GM12874 (cell line): ENCODE data around the gene C5orf24.

Experiments used
- CTCF ChIP-seq: IDR thresholded peaks from 2 replicates; pipeline ENCODE4 v1.5.1; 2011; ENCODE audit warnings: low read depth, mild to moderate bottlenecking, control low read depth, low read length, moderate library complexity; ENCODE audit not compliant: insufficient read depth

Gene C5orf24

DNA sequence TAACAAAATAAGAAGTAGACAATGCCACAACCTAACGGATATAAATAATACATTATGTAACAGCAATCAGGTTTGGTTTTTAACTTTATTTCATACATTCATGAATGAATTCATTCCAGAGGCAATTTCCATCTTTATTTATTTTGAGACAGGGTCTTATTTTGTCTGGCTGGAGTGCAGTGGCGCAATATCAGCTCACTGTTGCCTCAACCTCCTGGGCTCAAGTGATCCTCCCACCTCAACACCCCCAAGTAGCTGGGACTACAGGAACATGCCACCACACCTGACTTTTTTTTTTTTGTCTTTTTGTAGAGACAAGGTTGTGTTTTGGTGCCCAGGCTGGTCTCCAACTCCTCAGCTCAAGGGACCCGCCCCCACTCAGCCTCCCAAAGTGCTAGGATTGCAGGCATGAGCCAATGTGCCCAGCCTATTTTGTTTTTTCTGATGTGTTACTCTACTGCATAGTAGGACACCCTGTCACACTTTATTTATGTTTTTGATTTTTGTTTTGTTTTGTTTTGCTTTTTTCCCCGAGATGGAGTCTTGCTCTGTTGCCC lies 26.3 kb upstream of the C5orf24 start:
- no peak for TF ChIP-seq CTCF

- TF ChIP-seq CTCF = no peak
Measured at GRCh38 chr5:134821841-134822240, 23.9 kb upstream of the C5orf24 start.

DNA sequence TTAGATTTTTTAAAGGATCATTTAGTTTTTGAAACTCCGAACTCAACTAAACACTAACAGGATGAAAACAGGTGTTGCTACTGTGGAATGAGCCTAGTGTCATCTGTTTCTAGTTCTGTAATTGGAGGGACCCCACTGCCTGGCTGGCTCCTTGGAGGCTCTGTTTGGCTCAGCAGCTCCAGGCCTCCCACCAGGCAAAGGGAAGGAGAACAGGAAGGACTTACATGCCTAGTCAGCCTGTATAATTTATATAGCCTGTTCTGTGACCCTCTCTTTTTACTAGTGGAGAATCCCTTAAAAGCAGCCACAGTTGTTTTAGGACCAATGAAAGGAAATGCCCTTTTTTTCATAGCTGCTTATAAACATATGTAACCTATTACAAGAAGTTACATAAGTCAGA lies 21.1 kb upstream of the C5orf24 start:
- no peak for TF ChIP-seq CTCF

GRCh38 chr5:134825212-134825611 lies 20.6 kb upstream of the C5orf24 start:
- TF ChIP-seq CTCF = no peak

DNA sequence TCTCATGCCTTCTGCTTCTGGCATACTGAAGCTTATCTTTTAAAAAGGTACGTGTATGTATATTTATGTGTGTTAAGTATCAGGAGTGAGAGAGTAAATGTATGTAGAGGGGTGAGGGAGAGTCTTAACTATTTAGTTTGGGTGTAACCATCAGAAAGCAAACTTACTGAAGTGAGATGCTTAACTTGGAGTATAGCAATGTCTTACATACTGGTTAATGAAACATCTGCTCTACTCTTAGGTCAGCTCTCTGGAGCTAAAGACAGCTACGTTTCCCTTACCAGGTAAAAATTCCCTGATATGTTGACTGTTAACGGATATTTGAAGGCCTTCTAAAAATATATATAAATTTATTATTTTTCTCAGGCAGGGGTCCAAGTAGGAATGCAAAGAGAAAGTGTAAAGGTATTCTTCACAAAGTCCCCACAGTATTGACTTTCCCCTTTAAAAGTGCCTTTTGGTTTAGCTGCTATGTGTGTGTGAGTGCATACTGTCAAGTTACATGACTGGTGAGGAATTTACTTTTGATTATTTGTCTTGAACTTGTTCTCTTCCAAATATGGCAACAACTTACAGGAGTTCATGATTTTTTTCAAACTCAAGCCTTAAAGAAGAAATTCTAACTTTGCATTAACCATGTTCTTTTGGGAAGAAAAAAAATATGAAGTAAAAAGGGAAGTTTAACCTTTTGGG lies 12.3 kb upstream of the C5orf24 start:
- TF ChIP-seq CTCF = no peak

- TF ChIP-seq CTCF = no peak
Measured at GRCh38 chr5:134835623-134836022, 10.1 kb upstream of the C5orf24 start.

- no peak for TF ChIP-seq CTCF
Measured at GRCh38 chr5:134837530-134838181, 8.1 kb upstream of the C5orf24 start.
